K562 (cell line): ENCODE measurements around the gene CBX8. TPM values are rescaled to one million over a fixed set of nuclear protein-coding genes. Genes with fewer than 3 reads are reported as not detected.

ENCODE experiments used
- DMBX1 ChIP-seq: fragments of 250-450 bp; sonication (Bioruptor Pico); IDR thresholded peaks from 2 replicates; pipeline ENCODE4 v1.8.0; 2022; ENCODE audit warnings: inconsistent platforms, mild to moderate bottlenecking, moderate library complexity, borderline replicate concordance
- ESRRA ChIP-seq: fragments of 450-650 bp; IDR thresholded peaks from 2 replicates; pipeline ENCODE4 v1.6.1; 2014; ENCODE audit warnings: low read depth, mild to moderate bottlenecking, moderate library complexity, borderline replicate concordance
- ETV5 ChIP-seq: sonication (generic); formaldehyde crosslinking; IDR thresholded peaks from 2 replicates; pipeline ENCODE4 v1.4.0; 2020; ENCODE audit warnings: low read depth, mild to moderate bottlenecking, missing genetic modification reagents
- FOSL1 ChIP-seq: fragments of 200-800 bp; sonication (Bioruptor generic); conservative IDR thresholded peaks from 2 replicates; pipeline ENCODE4 v1.6.1; 2016; ENCODE audit warnings: missing genetic modification characterization, missing compliant biosample characterization
- FOXJ2 ChIP-seq: fragments of 200-800 bp; sonication (Bioruptor generic); IDR thresholded peaks from 2 replicates; pipeline ENCODE4 v1.6.1; 2016; ENCODE audit warnings: missing genetic modification characterization, missing compliant biosample characterization
- HCFC1 ChIP-seq: IDR thresholded peaks from 2 replicates; pipeline ENCODE4 v1.6.1; 2012; ENCODE audit warnings: low read depth, low read length, improper control_type of control experiment
- NCOA2 ChIP-seq, 2 experiments: fragments of 450-650 bp; IDR thresholded peaks; 2 replicates each; pipeline ENCODE4 v1.6.1; 2018; ENCODE audit warnings: mild to moderate bottlenecking in 2 of 2, moderate library complexity in 1 of 2; ENCODE audit not compliant: partially characterized antibody in 2 of 2
- RBFOX2 ChIP-seq: fragments of 200-400 bp; formaldehyde crosslinking; IDR thresholded peaks from 2 replicates; pipeline ENCODE4 v1.6.1; 2017; ENCODE audit warnings: low read depth, mild to moderate bottlenecking, low read length, moderate library complexity
- TCFL5 ChIP-seq: fragments of 250-450 bp; sonication (Bioruptor Pico); conservative IDR thresholded peaks from 2 replicates; pipeline ENCODE4 v1.6.1; 2021; ENCODE audit warnings: mild to moderate bottlenecking, moderate library complexity, matching md5 sums
- YY1 ChIP-seq, 3 experiments: IDR thresholded peaks; 2 replicates each; pipeline ENCODE4 v1.6.1; 2011; ENCODE audit warnings: low read length in 2 of 3, mild to moderate bottlenecking in 2 of 3, moderate library complexity in 2 of 3, borderline replicate concordance in 1 of 3, control low read depth in 1 of 3, low read depth in 1 of 3; ENCODE audit not compliant: insufficient read depth in 3 of 3, insufficient replicate concordance in 2 of 3, control insufficient read depth in 1 of 3, insufficient read length in 1 of 3; ENCODE audit errors: extremely low read depth in 1 of 3
- ZNF124 ChIP-seq: sonication (generic); formaldehyde crosslinking; IDR thresholded peaks from 2 replicates; pipeline ENCODE4 v1.8.1; 2022; ENCODE audit warnings: missing genetic modification reagents
- ZNF717 ChIP-seq: fragments of 250-450 bp; sonication (Bioruptor Pico); IDR thresholded peaks from 2 replicates; pipeline ENCODE4 v1.5.0; 2021
- ZNF785 ChIP-seq: fragments of 250-450 bp; sonication (Bioruptor Pico); IDR thresholded peaks from 2 replicates; pipeline ENCODE4 v1.4.0; 2020; ENCODE audit warnings: mild to moderate bottlenecking
- polyA plus RNA-seq, 8 experiments: library from polyadenylated mRNA; depleted of rRNA in 4 of 8; stranded (reverse) in 5 of 8; unstranded in 3 of 8; fragments of >200 nt; fragmentation: Nextera tagmentation in 2 of 8; fragmentation: Illumina TruSeq in 1 of 8; extraction: Ambion mirVana in 2 of 8; extraction: Trizol in 1 of 8; gene quantifications; 2 replicates each; pipeline versions ENCODE4 v1.2.1 to v1.2.3, GENCODE V29; 2011 to 2014; ENCODE audit warnings: inconsistent platforms in 1 of 8, missing spikeins in 1 of 8
- total RNA-seq, 7 experiments: library from RNA; depleted of rRNA in 6 of 7; stranded (reverse); fragments of >200 nt in 6 of 7; fragmentation: Illumina TruSeq in 2 of 7; extraction: Trizol in 2 of 7; gene quantifications; 2 replicates each; pipeline versions ENCODE4 v1.2.1 to v1.2.3, GENCODE V29; 2011 to 2021; ENCODE audit warnings: low replicate concordance in 1 of 7
- TF ChIP-seq, protein P1 (sequence below): fragments of 200-800 bp; sonication (Bioruptor generic); IDR thresholded peaks from 2 replicates; pipeline ENCODE4 v1.6.1; 2017; ENCODE audit warnings: missing genetic modification characterization, missing compliant biosample characterization
- TF ChIP-seq, protein P2 (sequence below): fragments of 250-450 bp; sonication (Bioruptor Pico); IDR thresholded peaks from 2 replicates; pipeline ENCODE4 v1.5.0; 2022; ENCODE audit warnings: mild to moderate bottlenecking
- TF ChIP-seq, protein P3 (sequence below): sonication (generic); formaldehyde crosslinking; IDR thresholded peaks from 2 replicates; pipeline ENCODE4 v1.8.1; 2023; ENCODE audit warnings: mild to moderate bottlenecking, missing genetic modification reagents
- TF ChIP-seq, protein P4 (sequence below): sonication (generic); formaldehyde crosslinking; IDR thresholded peaks from 2 replicates; pipeline ENCODE4 v1.8.0; 2023; ENCODE audit warnings: mild to moderate bottlenecking, missing genetic modification reagents
- TF ChIP-seq, protein P5 (sequence below): IDR thresholded peaks from 2 replicates; pipeline ENCODE4 v1.6.1; 2011; ENCODE audit not compliant: insufficient read length; ENCODE audit errors: extremely low read depth

The CBX8 gene
- total and polyA plus RNA-seq, 9 of the 15 experiments (the other 6 are each of a cell fraction or from before 2014, with no cell fraction given), result 0.08 to 11.9 (median 2.6) TPM

DNA sequence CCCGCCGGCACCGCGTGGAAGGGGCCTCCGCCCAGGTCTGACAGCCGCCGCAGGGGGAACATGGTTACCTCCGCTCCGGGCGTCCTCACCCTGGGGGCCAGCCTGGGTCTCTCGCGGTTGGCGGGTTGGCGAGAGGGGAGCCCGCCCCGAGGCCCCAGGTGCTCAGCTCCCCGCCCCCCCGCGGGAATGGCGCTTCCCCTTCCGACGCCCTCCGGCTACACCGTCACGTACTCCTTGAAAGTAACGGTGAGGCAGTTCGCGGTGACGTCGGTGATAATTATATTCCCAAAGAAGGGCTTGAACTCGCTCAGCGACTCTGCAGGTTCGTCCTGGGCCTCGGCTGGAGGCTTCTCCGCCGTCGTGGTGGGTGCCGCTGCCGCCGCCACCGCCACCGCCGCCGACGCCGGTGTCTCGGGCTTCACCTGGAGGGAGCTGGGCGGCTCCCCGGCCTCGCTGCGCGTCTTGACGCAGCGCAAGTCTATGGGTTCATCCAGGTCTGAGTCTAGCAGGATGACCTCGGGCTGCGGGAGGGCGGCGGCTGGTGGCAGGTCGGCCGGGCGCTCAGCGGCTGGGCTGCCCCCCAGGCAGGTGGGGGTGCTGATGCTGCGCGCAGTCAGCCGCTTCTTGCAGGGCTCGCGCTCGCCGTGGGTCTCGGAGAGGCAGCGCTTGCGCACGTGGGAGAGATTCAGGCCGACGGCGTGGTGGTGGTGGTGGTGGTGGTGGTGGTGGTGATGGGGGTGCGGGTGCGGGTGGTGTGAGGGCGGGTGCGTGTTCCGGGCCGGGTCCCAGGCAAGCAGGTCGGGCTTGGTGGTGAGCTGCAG lies 37.1 kb upstream of the CBX8 start (continued):
- TF ChIP-seq, protein P1, sequence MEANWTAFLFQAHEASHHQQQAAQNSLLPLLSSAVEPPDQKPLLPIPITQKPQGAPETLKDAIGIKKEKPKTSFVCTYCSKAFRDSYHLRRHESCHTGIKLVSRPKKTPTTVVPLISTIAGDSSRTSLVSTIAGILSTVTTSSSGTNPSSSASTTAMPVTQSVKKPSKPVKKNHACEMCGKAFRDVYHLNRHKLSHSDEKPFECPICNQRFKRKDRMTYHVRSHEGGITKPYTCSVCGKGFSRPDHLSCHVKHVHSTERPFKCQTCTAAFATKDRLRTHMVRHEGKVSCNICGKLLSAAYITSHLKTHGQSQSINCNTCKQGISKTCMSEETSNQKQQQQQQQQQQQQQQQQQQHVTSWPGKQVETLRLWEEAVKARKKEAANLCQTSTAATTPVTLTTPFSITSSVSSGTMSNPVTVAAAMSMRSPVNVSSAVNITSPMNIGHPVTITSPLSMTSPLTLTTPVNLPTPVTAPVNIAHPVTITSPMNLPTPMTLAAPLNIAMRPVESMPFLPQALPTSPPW, result peak; percentile 75
- no peak for TF ChIP-seq DMBX1 (CRISPR knock-in tag)
- 0 out of 2 replicates have a peak, but pooled peaks have one; percentile 3 for TF ChIP-seq HCFC1
- TF ChIP-seq RBFOX2, result peak; percentile 78
- peak; percentile 31; the same call in 1 of the 2 replicates for TF ChIP-seq ESRRA
- TF ChIP-seq, protein P2, sequence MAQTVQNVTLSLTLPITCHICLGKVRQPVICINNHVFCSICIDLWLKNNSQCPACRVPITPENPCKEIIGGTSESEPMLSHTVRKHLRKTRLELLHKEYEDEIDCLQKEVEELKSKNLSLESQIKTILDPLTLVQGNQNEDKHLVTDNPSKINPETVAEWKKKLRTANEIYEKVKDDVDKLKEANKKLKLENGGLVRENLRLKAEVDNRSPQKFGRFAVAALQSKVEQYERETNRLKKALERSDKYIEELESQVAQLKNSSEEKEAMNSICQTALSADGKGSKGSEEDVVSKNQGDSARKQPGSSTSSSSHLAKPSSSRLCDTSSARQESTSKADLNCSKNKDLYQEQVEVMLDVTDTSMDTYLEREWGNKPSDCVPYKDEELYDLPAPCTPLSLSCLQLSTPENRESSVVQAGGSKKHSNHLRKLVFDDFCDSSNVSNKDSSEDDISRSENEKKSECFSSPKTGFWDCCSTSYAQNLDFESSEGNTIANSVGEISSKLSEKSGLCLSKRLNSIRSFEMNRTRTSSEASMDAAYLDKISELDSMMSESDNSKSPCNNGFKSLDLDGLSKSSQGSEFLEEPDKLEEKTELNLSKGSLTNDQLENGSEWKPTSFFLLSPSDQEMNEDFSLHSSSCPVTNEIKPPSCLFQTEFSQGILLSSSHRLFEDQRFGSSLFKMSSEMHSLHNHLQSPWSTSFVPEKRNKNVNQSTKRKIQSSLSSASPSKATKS (CRISPR knock-in tag), result no peak
- no peak for TF ChIP-seq ZNF717 (CRISPR knock-in tag)
- TF ChIP-seq YY1 (IDR thresholded peaks at IDR 0.05; ENCODE audit: borderline replicate concordance in 1 of 3, control insufficient read depth in 1 of 3, extremely low read depth in 1 of 3, insufficient read depth in 3 of 3, insufficient read length in 1 of 3, insufficient replicate concordance in 2 of 3, low read depth in 1 of 3, low read length in 2 of 3), result peak in 1 of 3 experiments; percentile 64
- no peak for TF ChIP-seq TCFL5 (CRISPR knock-in tag)
- TF ChIP-seq FOSL1 (tag), result no peak
- TF ChIP-seq, protein P3, sequence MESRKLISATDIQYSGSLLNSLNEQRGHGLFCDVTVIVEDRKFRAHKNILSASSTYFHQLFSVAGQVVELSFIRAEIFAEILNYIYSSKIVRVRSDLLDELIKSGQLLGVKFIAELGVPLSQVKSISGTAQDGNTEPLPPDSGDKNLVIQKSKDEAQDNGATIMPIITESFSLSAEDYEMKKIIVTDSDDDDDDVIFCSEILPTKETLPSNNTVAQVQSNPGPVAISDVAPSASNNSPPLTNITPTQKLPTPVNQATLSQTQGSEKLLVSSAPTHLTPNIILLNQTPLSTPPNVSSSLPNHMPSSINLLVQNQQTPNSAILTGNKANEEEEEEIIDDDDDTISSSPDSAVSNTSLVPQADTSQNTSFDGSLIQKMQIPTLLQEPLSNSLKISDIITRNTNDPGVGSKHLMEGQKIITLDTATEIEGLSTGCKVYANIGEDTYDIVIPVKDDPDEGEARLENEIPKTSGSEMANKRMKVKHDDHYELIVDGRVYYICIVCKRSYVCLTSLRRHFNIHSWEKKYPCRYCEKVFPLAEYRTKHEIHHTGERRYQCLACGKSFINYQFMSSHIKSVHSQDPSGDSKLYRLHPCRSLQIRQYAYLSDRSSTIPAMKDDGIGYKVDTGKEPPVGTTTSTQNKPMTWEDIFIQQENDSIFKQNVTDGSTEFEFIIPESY (CRISPR knock-in tag), result peak; percentile 67; the same call in 1 of the 2 replicates
- no peak for TF ChIP-seq FOXJ2 (tag)
- TF ChIP-seq, protein P4, sequence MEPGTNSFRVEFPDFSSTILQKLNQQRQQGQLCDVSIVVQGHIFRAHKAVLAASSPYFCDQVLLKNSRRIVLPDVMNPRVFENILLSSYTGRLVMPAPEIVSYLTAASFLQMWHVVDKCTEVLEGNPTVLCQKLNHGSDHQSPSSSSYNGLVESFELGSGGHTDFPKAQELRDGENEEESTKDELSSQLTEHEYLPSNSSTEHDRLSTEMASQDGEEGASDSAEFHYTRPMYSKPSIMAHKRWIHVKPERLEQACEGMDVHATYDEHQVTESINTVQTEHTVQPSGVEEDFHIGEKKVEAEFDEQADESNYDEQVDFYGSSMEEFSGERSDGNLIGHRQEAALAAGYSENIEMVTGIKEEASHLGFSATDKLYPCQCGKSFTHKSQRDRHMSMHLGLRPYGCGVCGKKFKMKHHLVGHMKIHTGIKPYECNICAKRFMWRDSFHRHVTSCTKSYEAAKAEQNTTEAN (CRISPR knock-in tag), result no peak
- no peak for TF ChIP-seq ZNF124 (CRISPR knock-in tag)
- TF ChIP-seq NCOA2 (IDR thresholded peaks at IDR 0.05; ENCODE audit: partially characterized antibody in 2 of 2), result no peak
- TF ChIP-seq, protein P5, sequence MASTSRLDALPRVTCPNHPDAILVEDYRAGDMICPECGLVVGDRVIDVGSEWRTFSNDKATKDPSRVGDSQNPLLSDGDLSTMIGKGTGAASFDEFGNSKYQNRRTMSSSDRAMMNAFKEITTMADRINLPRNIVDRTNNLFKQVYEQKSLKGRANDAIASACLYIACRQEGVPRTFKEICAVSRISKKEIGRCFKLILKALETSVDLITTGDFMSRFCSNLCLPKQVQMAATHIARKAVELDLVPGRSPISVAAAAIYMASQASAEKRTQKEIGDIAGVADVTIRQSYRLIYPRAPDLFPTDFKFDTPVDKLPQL, result no peak
- no peak for TF ChIP-seq ZNF785 (CRISPR knock-in tag)
- peak; percentile 64; the same call in 1 of the 2 replicates for TF ChIP-seq ETV5
